ENCODE data around the gene DHRS2. TPM values are rescaled to one million over a fixed set of nuclear protein-coding genes. Genes with fewer than 3 reads are reported as not detected.

The DHRS2 gene
- polyA plus RNA-seq, 1 of the 3 experiments (the other 2 are of a cell fraction) = 1.2 TPM

- TF ChIP-seq REST (IDR thresholded peaks at IDR 0.05; ENCODE audit: low read depth, low read length) (no peak), SMC3 (IDR thresholded peaks at IDR 0.05; ENCODE audit: low read depth, low read length) (no peak)
Observed at GRCh38 chr14:23657959-23658470, 21.9 kb downstream of the DHRS2 start (continued).

GRCh38 chr14:23660290-23661226 lies 24.4 kb downstream of the DHRS2 start:
- Histone ChIP-seq H3K27ac (ENCODE audit: low read depth in 2 of 2, low read length in 1 of 2) (no peak overlapping the region), H2AFZ (ENCODE audit: low read depth) (no peak overlapping the region), H3F3A (replicated peaks; ENCODE audit: insufficient read depth) (no peaks in the 10 kb centered on the region), H3K4me1 (ENCODE audit: control insufficient read depth in 1 of 2, insufficient read depth in 2 of 2, low read depth in 1 of 2, low read length in 1 of 2) (no peaks in the 10 kb centered on the region; a peak in 1 of 4 replicates), H4K20me1 (ENCODE audit: insufficient read depth) (no peaks in the 10 kb centered on the region), H3K36me3 (replicated peaks in 1 of 2; ENCODE audit: control insufficient read depth in 1 of 2, insufficient read depth in 2 of 2, low read length in 1 of 2) (no peaks in the 10 kb centered on the region), H3K9me2 (no peaks in the 10 kb centered on the region), H3K27me3 (ENCODE audit: insufficient read depth) (no peaks in the 10 kb centered on the region; the same call in 1 of the 2 replicates), H3K4me2 (no peak overlapping the region), H3K9me3 (no peaks in the 10 kb centered on the region), H3K9ac (no peak overlapping the region), H3K79me2 (ENCODE audit: insufficient read depth) (no peaks in the 10 kb centered on the region), H3K4me3 (ENCODE audit: low read depth in 2 of 2, low read length in 1 of 2) (no peak overlapping the region)
- TF ChIP-seq JUND (IDR thresholded peaks at IDR 0.05) (no peak), FOXM1 (IDR thresholded peaks at IDR 0.05; ENCODE audit: low read depth) (no peak), FOXJ3 (CRISPR knock-in tag; IDR thresholded peaks at IDR 0.05) (no peak), PBX3 (IDR thresholded peaks at IDR 0.05) (no peak), TEAD4 (IDR thresholded peaks at IDR 0.05; ENCODE audit: borderline replicate concordance, insufficient read depth) (no peak), NRF1 (IDR thresholded peaks at IDR 0.05; ENCODE audit: low read depth, low read length) (no peak), GABPA (IDR thresholded peaks at IDR 0.05; ENCODE audit: low read depth) (no peak), CHD2 (IDR thresholded peaks at IDR 0.05; ENCODE audit: low read length, partially characterized antibody) (no peak), POLR2AphosphoS5 (IDR thresholded peaks at IDR 0.05; ENCODE audit: low read depth, low read length) (no peak), TAF1 (IDR thresholded peaks at IDR 0.05; ENCODE audit: borderline replicate concordance, low read depth, low read length) (no peak), RXRA (IDR thresholded peaks at IDR 0.05; ENCODE audit: borderline replicate concordance, low read depth) (no peak), REST (IDR thresholded peaks at IDR 0.05; ENCODE audit: low read depth, low read length) (no peak)
- ChIA-PET POLR2A (no interaction called here), CTCF (interaction anchor here (1.3 to 4.6 kb wide), 2 partner anchors 28 to 72 kb away, joined by 6 to 21 read pairs; no protein-coding TSS in a partner anchor)
- WGBS (ENCODE audit: low lambda C conversion rate) = 55% methylated on average over 10 of the region's 11 CpGs
- no peak for DNase-seq

Measured in SK-N-SH (cell line).